A549 (cell line): Measurements from ENCODE around the gene SORBS1.

Experiments used
- CTCF ChIP-seq: fragments of >200 bp; sonication (Bioruptor Twin); formaldehyde crosslinking; IDR thresholded peaks from 3 replicates; pipeline ENCODE4 v1.5.1; 2016
- GATA3 ChIP-seq: IDR thresholded peaks from 2 replicates; pipeline ENCODE4 v1.6.1; 2012; ENCODE audit warnings: borderline replicate concordance
- HOXB5 ChIP-seq: fragments of 250-450 bp; sonication (Bioruptor Pico); IDR thresholded peaks from 2 replicates; pipeline ENCODE4 v1.5.0; 2020; ENCODE audit warnings: mild to moderate bottlenecking, moderate library complexity
- MAX ChIP-seq: IDR thresholded peaks from 2 replicates; pipeline ENCODE4 v1.6.1; 2012
- NFE2L2 ChIP-seq: fragments of 150-350 bp; conservative IDR thresholded peaks from 2 replicates; pipeline ENCODE4 v1.6.1; 2014; ENCODE audit warnings: low read length
- POLR2A ChIP-seq: IDR thresholded peaks from 2 replicates; pipeline ENCODE4 v1.6.1; 2012; ENCODE audit warnings: mild to moderate bottlenecking, low read length
- SMC3 ChIP-seq: fragments of >200 bp; sonication (Bioruptor Twin); formaldehyde crosslinking; IDR thresholded peaks from 3 replicates; pipeline ENCODE4 v1.6.1; 2018; ENCODE audit warnings: inconsistent platforms
- TF ChIP-seq, protein P1 (sequence below): IDR thresholded peaks from 2 replicates; pipeline ENCODE4 v1.6.1; 2012; ENCODE audit warnings: low read depth, borderline replicate concordance
- TF ChIP-seq, protein P2 (sequence below): fragments of 150-350 bp; IDR thresholded peaks from 2 replicates; pipeline ENCODE4 v1.6.1; 2014; ENCODE audit warnings: low read depth, mild to moderate bottlenecking, low read length

DNA sequence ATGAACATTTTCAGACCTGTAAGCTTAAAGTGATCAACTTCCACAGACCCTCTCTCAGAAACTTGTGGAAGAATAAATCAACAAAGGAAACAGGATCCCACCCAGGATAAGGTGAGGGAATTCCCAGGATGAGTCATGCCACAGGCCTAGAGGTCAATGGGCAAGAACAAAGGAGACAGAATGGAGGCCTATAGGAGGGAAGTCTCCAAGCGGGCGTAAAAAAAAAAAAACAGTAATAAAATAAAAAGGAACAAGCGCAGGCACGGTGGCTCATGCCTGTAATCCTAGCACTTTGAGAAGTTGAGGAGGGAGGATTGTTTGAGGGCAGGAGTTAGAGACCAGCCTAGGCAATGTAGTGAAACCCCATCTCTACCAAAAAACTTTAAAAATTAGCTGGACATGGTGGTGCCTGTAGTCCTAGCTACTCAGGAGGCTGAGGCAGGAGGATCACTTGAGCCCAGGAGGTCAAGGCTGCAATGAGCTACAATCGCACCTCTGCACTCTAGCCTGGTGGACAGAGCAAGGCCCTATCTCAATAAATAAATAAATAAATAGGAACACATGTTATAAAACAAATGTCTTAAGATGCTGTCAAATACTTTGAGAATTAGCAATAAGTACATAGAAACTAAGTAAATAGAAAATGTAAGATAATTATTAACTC lies 8.4 kb downstream of the SORBS1 start:
- TF ChIP-seq, protein P1, sequence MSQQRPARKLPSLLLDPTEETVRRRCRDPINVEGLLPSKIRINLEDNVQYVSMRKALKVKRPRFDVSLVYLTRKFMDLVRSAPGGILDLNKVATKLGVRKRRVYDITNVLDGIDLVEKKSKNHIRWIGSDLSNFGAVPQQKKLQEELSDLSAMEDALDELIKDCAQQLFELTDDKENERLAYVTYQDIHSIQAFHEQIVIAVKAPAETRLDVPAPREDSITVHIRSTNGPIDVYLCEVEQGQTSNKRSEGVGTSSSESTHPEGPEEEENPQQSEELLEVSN = no peak
- TF ChIP-seq CTCF (no peak), POLR2A (no peak), GATA3 (no peak), NFE2L2 (no peak), MAX (no peak), SMC3 (no peak), HOXB5 (no peak)
- TF ChIP-seq, protein P2, sequence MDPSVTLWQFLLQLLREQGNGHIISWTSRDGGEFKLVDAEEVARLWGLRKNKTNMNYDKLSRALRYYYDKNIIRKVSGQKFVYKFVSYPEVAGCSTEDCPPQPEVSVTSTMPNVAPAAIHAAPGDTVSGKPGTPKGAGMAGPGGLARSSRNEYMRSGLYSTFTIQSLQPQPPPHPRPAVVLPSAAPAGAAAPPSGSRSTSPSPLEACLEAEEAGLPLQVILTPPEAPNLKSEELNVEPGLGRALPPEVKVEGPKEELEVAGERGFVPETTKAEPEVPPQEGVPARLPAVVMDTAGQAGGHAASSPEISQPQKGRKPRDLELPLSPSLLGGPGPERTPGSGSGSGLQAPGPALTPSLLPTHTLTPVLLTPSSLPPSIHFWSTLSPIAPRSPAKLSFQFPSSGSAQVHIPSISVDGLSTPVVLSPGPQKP = no peak
